ENCODE results near the gene MINK1.
"Not testable (repeated sequence)": the region's sequence is repeated elsewhere in the genome, so short reads cannot be mapped to it uniquely, and the experiment has no call there.

The MINK1 gene

DNA sequence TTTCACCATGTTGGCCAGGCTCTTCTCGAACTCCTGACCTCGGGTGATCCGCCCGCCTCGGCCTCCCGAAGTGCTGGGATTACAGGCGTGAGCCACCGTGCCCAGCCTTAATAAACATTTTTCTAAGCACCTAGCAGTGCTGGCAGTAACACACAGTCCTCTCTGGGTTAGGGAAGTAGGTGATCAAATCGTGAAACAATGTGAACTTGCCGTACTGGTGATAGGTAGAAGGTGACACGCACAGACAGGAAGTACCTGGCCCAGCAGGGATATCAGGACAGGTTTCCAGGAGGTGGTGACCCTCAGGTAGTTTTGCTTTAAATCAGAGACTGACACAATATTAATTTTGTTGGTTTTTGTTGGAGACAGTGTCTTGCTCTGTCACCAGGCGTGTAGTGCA, 21.7 kb upstream of the MINK1 start:
- DNase-seq (ENCODE audit: low spot score) = no peak

DNA sequence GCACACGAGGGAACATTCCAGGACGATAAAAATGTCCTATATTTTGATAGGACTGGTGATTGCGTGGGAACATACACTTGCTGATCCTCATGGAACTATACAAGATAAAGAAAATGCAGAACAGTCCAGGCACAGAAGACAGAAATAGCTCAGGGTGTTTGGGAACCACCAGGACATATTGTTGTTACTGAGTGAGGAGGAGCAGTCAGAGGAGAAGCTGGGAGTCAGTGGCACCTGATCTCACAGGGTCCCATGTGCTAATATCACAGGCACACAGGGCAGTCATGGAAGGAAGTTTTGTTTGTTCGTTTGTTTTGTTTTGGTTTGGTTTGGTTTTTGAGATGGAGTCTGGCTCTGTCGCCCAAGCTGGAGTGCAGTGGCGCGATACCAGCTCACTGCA, 20.4 kb upstream of the MINK1 start:
- no peak for DNase-seq (ENCODE audit: low spot score)

DNA sequence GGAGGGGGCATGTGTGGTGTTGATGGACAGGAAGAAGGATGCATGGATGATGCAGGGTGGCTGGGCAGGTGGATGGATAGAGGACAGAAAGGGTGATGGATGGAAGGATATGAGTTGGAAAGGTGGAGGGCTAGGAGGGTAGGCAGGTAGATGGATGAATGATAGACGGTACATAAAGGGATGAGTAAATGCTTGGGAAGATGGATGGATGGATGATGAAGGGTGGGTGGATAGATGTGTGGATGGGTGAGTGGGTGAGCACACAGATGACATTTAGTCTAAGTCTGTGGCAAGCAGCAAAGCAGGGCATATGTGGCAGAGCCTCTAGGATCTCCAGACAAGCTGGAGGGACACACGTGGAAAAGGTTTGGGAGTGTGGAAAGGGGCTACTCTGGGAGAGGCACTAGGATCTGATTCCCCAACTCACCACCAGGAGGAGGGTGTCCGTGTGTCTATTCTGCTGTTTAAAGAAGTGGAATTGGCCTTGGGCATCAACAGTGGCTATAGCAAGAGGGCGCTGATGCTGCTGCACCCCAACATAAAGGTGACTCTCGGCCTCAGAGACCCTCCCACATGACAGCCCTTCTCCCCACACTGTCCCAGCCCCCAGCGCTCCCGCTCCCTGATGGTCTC, 18.0 kb upstream of the MINK1 start:
- DNase-seq (ENCODE audit: low spot score) = no peak

DNA sequence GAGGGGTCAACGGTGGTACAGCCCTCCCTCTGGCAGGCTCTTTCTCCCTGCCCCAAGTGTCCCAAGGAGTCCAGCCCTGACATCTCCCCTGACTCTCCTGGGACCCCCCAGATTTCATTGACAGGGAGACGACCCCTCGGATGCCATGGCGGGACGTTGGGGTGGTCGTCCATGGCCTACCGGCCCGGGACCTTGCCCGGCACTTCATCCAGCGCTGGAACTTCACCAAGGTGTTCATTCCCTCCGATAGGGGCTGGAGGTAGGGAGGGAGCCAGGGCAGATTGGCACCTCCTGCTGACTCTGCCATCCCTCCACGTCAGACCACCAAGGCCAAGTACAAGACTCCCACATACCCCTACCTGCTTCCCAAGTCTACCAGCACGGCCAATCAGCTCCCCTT, 16.3 kb upstream of the MINK1 start:
- DNase-seq (ENCODE audit: low spot score) = no peak

DNA sequence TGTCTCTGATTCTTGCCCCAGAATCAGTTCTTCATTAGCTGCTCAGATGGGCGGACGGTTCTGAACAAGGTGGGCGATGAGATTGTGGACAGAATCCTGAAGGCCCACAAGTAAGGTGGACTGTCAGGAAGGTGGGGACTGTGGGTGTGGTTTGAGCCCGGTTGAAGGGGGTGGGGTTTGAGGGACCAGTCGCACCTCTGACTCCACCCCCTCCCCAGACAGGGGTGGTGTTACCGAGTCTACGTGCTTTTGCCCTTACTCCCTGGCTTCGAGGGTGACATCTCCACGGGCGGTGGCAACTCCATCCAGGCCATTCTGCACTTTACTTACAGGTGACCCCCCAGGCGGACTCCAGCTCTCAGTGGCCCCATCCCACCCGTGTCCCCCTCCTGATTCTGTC, 14.9 kb upstream of the MINK1 start:
- DNase-seq (ENCODE audit: low spot score) = peak; percentile 40

DNA sequence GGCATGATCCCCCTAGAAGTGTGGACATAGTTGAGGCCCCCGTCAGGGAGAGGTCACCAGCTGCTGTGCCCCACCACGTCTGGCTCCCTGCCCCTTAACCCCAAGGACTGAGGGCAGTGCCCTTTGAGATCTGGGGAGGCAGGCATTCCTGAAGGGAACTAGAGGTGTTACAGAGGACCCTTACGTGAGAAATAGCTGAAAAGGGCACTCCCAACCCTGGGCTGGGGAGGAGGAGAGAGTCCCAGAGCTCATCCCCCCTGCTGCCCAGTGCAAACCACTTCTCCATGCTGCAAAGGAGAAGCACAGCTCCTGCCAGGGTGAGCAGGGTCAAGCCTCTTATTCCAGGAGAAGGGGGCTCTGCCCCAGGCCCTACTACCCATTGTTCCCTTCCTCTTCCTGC, 10.3 kb upstream of the MINK1 start:
- no peak for DNase-seq (ENCODE audit: low spot score)

DNA sequence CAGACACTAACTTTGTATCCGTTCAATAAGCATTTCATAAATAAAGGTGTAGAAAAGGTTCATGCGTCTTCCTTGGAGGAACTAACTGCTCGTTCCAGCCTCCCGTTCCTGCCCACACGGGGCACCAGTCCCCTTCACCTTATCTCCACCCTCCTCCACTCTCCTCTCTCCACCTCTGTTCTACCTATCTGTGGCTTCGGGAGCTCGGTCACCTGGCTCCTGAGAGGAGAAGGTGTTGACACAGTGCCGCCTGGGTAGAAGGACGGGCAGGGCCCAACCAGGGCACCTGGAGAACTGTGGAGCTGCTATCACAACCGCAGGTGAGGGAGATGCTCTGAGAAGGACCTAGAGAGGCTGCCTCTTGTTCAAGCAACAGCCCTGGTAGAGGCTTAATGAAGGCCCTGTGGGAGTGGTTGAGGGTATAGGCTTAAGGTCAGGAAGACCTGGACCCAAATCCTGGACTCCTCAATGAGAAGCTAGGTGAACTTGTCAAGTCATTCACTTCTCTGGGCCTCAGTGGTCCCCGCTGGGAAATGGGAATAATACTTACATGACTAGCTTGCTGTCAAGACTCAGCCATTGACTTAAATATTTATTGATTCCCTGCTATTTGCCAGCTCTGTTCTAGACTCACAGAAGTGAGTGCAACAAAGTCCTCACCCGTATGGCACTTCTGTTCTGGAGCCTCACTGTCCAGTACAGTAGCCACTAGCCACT, 9.6 kb upstream of the MINK1 start:
- no peak for DNase-seq (ENCODE audit: low spot score)

DNA sequence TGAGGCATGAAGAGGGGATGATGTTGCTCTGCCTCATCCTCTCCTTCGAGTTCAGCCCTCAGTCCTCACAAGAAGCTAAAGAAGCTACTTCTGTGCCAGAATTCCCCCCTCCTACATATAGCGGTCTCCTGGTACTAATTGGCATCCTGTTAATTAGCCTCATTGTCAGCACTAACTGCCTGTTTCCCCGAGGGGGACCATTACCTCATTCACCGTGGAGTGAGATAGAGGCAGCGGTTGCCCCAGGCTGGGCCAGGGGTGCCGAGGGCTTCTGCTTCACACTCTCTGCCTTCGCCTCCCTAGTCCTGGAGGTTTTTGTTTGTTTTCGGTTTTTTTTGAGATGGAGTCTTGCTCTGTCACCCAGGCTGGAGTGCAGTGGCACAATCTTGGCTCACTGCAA, 5.7 kb upstream of the MINK1 start:
- DNase-seq (ENCODE audit: low spot score) = no peak

DNA sequence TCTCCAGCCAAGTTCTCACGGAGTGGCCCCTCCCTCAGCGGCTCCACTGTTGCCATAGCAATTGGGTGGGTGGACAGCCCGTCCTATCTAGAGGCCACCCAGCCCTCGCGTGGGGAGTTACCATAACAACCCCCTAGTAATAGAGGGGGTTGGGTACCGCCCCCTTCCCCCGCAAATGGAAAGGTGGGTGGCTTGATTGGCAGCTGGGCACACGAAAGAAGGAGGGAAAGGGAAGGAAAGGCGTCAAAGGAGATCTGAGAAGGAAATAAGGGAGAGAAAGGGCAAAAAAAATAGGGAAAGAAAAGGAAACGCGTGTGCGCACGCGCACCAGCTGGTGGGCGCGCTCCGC, 337 bp upstream of the MINK1 start:
- not testable (repeated sequence) for DNase-seq (ENCODE audit: low spot score)

DNA sequence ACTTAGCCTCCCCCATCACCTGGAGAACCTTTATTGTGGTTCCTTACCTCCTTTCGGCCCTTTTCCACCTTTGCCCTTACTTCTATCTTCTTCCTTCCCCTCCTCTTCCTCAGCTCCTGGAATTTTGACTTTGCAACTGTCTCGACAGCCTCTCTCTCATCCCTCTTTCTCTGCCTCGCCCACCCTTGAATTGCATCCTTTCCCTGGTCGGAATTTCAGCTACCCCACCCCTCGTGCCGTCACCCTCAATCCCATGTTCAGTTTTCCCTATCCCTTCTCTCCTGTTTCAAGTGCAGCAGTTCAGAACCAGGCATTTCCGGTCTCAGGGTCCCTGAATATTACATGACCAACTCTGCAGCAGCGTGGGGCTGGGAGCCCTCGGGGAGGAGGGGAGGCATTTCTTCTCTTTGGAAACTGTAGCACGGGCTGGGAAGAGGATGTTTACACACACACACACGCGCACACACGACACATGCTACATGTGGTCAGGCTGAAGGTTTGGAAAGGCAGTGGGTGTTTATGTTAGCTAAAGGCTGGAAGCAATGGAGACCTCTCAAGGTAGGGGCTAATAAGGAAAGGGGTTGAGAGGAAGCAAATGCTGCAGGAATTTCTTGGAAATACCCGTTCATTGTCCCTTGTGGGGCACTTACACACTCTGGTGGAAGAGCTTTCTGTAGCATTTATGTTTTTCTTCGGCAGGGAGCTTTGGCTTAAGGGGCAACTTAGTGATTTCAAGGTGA, 971 bp downstream of the MINK1 start:
- peak; percentile 32 for DNase-seq (ENCODE audit: low spot score)

DNA sequence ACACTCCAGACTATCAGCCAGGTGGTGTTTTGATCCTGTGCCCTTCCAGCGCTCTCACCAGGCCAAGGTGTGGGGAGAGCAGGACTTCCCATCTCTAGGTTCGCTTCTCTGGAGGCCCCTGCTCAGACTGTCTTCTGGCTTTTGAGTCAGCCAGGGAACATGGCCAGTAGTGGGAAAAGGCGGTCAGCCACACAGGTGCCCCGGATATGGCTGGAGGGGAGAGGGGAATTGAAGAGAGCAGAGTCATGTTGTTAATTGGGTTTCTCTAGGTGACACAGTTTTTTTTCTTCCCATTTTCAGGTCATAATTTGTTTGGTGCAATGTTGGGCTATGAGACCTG, 1.5 kb downstream of the MINK1 start:
- no peak for DNase-seq (ENCODE audit: low spot score)

DNA sequence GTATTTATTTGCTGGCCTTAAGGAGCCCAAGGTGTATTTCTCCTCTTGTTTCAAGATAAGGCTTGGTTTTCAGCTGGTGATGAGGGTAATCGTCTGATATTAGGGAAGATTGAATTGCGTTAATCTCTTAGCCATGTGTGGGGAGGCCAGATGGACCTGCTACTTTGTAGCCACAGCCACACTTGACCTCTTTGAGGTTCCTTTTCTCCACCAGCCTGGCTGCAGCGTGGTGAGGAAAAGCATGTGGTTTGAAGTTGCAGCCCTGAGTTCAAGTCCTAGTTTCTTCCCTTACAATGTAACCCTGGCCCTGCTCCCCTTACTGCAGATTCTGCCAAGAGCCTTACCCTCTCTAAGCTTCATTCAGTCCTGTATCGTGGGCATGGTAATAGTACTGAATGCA, 3.1 kb downstream of the MINK1 start:
- DNase-seq (ENCODE audit: low spot score) = no peak

DNA sequence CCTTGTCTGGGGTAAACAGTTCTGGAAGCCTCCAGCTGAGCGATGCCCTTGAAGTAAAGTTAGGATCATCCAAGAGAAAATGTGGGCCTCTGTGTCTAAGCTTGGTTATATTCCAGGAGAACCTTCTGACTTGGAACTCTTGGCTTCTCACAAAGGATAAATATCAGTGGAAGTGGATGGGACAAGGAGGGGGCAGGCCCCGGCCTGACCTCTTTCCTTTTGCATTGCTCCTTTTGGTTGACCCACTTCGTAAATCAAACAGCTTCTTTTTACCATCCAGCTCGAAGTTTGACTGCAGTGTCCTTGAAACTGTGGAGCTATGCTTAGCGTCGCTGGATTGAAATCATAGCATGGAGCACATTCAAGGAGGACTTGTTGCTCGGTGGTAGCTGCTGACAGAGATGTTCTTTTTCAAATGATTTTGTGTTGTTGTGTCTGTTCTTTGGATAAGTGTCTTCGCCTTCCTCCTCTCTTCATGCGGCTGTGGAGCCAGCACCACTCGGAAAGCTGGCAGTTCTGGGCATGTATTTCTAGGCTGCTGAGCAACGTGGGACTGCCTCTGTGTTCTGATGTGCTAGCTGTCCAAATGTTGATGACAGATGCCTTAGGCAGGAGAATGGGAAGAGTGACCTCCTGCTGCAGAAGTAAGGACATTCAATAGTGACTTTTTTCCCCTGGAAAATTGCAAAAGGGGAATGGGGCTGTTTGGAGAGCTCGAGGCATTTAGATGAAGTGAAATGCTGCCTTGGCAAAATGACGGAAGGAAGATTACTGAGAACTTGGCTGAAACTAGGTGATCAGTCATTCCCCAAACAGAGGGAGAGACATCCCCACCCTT, 4.5 kb downstream of the MINK1 start:
- DNase-seq (ENCODE audit: low spot score) = no peak

DNA sequence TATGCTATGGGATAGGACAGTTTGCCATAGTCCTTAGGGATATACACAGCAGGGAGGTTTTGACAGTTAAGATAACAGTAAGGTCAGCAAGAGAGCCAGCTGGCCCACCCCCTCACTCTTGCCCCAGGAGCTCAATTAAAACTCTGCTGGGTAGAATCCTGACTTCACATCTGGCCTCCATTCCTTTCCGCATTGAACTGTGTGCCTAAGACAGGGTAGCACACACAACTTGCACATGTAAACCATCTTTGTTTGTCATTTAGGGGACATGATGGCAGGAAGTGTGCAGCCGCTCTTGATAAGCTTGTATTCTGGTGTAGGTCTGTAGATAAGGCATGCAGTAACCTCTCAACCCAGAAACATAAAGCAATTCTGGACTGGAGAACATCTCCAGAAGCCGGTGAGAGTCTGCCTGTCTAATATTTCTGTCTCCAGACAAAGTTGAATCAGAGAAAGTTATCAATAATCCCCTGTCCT, 5.2 kb downstream of the MINK1 start:
- no peak for DNase-seq (ENCODE audit: low spot score)

DNA sequence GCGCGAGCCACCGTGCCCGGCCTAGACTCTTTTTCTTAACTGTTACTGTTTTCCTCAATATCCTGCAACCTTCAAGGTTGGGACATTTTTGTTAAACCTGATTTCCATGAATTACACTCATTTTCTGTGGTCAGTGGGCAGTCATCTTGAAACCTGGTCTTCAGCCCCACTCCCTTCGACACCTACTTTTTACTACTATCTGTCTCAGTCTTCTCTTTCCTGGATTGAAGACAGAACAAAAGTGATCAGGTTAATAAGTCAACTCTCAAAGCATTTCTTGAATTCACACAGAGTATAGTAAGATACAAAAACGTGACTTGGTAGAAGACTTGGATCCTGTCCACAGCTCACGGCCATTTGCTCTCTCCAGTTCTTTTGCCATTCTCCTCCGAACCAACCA, 6.1 kb downstream of the MINK1 start:
- no peak for DNase-seq (ENCODE audit: low spot score)

DNA sequence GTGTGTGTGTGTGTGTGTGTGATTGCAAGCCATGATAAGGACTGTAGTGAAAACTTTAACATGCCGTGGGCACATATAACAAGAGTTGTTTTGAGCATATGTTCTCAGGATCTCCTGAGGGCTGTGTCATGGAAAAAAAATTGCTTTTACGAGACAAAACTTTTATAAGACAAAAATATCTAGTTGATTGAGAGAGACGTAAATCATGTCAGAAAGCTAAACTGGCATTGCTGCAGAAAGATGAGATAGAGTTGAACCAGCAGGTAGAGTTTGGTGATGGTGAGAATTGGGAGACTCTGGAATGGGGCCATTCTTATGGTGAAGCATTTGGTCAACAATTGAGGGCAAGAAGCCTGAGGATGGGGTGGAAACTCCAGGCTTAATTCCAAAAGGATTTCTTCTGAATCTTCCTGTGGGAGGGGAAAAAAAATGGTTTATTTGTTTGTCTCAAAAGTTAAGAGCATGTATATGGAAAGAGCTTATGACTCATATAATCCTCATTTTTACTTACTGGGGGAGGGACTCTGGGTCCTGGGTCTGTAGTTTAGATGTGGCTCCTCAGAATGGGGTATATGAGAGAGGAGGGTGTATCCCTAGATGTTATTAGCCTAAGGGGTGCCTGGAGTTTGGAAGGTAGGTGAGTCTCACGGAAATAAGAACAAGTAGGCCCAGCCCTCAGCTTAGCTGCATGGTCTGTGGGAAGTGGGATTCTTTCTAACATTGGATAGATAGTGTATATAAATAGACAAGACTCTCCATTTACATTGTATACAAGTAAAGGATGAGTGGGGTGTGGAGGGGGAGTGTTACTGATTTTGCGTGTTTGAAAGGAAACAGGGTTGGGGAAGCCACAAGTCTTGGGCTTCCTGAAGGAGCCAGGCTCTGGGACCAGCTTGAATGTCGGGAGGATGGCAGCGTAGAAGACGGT, 7.1 kb downstream of the MINK1 start:
- no peak for DNase-seq (ENCODE audit: low spot score)

DNA sequence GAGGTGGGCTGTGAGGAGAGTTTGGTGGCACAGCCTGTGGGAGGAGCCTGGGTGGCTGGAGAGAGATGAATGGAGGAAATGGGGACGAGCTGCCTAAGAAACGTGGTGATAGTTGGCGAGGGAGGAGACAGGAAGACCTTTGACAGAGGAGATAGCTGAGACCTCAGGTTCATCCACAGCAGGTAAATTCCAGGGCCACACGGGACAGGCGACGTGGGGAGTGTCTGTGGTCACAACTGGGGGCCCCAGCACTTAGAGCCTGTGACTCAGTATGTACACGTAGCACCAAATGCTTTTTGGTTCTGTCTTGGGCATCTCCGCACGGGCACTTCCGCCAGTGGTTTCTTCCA, 7.7 kb downstream of the MINK1 start:
- DNase-seq (ENCODE audit: low spot score) = no peak

DNA sequence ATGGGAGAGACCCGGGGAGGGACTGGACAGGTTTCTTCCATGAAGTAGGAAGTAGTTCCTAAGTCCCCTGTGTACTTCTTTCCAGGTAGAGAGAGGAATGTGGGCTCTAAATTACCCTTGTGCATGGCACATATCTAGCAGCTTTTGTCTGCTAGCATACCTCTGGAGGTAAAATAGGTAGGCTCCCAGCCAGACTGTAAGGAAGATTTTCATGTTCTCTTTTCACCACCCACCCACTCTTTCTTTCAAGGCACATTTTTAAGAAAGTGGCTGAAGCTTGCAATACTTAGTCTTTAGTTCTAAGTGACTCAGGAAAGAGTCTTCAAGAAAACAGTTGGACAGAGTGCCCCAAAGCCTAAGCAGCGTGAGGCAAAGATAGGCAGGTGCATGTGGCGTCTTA, 9.2 kb downstream of the MINK1 start:
- DNase-seq (ENCODE audit: low spot score) = no peak

DNA sequence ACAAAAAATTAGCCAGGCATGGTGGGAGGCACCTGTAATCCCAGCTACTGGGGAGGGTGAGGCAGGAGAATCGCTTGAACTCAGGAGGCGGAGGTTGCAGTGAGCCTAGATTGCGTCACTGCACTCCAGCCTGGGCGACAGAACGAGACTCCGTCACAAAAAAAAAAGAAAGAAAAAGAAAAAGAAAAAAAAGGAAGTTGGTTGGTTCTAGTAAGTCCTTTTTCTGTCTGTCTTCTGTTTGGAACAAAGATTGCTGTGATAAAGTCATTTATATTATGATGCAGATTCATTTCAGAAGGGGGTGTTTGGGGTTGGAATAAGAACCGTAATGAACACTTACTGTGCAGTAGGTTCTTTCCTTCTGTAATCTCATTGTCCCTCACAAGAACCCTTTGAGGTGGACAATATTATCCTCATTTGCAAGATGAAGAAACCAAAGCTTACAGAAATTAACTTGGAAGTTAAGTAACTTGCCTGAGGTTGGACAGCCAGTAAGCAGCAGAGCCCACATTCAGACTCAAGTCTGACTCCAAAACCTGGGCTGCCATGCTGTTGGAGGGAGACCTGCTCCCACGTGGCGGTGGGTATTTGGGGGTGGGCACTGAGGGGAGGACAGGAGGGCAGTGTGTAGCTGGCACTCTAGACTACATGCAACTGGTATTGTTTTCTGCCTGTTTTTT, 10.3 kb downstream of the MINK1 start:
- no peak for DNase-seq (ENCODE audit: low spot score)

DNA sequence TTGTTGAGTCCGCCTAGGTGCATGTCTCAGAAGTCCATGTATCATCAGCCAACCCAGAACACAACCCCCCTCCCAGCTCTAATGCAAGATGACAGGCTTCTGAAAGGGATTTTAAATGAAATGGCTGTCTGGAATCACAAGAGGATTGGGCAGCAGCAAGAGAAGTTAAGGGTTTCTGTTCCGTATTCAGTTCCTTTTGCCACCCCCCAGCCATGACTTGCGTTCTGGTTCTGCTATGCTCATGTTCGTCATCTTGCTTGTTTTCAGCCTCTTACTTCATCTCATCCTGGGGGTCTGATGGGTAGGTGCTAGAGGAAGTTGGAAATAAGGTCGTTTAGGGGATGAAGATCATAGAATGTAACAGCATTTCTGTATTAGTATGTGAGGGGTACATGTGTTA, 12.0 kb downstream of the MINK1 start:
- no peak for DNase-seq (ENCODE audit: low spot score)
